Measurements from ENCODE around the gene CAMK1.

DNA sequence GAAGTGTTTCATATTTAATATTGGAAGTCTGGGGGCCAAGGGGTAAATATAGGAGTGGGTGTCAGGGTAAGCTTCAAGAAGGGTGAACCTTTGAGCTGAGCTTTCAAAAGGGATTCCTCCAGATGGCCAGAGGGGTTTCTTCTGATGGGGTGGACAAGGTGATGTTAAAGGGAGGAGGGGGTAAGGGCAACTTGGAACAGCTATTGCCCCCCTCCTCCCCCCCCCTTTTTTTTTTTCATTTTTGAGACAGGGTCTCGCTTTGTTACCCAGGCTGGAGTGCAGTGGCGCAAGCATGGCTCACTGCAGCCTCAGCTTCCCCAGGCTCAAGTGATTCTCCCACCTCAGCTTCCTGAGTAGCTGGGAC lies 38.2 kb upstream of the CAMK1 start:
- TF ChIP-seq, protein P1, sequence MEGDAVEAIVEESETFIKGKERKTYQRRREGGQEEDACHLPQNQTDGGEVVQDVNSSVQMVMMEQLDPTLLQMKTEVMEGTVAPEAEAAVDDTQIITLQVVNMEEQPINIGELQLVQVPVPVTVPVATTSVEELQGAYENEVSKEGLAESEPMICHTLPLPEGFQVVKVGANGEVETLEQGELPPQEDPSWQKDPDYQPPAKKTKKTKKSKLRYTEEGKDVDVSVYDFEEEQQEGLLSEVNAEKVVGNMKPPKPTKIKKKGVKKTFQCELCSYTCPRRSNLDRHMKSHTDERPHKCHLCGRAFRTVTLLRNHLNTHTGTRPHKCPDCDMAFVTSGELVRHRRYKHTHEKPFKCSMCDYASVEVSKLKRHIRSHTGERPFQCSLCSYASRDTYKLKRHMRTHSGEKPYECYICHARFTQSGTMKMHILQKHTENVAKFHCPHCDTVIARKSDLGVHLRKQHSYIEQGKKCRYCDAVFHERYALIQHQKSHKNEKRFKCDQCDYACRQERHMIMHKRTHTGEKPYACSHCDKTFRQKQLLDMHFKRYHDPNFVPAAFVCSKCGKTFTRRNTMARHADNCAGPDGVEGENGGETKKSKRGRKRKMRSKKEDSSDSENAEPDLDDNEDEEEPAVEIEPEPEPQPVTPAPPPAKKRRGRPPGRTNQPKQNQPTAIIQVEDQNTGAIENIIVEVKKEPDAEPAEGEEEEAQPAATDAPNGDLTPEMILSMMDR (IDR thresholded peaks at IDR 0.05; ENCODE audit: low read depth, low read length, poor library complexity, severe bottlenecking): no peak
- no peak for TF ChIP-seq EZH2phosphoT487 (IDR thresholded peaks at IDR 0.05; ENCODE audit: borderline replicate concordance, low read length)
